Measurements from ENCODE around the gene HOGA1.

- TF ChIP-seq JUND (IDR thresholded peaks at IDR 0.05) (no peak), EP300 (IDR thresholded peaks at IDR 0.05; ENCODE audit: borderline replicate concordance in 1 of 2, low read depth in 1 of 2, low read length in 1 of 2) (no peak), CTCF (IDR thresholded peaks at IDR 0.05) (no peak), NRF1 (IDR thresholded peaks at IDR 0.05; ENCODE audit: low read depth, low read length) (no peak), RAD21 (IDR thresholded peaks at IDR 0.05; ENCODE audit: low read length) (no peak), RCOR1 (IDR thresholded peaks at IDR 0.05; ENCODE audit: low read length) (no peak)
Measured at GRCh38 chr10:97618285-97618684, 34.1 kb downstream of the HOGA1 start.
